Omental fat pad (tissue), 4 donors: ENCODE results near the gene ACOX3. TPM values are rescaled to one million over a fixed set of nuclear protein-coding genes. Genes with fewer than 3 reads are reported as not detected.

Experiments used
- ATAC-seq: fragments of 150-250 bp; one replicate; pipeline ENCODE4 v1.9.1; 2016; ENCODE audit warnings: mild to moderate bottlenecking, moderate library complexity; ENCODE audit not compliant: low FRiP score
- DNase-seq: peaks from one replicate; pipeline ENCODE4 v3.0.0-alpha.2; 2019; ENCODE audit warnings: low spot score
- CTCF ChIP-seq, 3 donors: fragments of 450-650 bp; IDR thresholded peaks; one replicate each; pipeline ENCODE4 v1.5.1; 2016 to 2017; ENCODE audit warnings: antibody characterized with exemption in 3 of 3, mild to moderate bottlenecking in 3 of 3, moderate library complexity in 2 of 3
- total RNA-seq, 4 donors: library from RNA; depleted of rRNA; stranded (reverse); fragments of >200 nt; gene quantifications; one replicate each; pipeline ENCODE4 v1.1.0, GENCODE V29; 2016

The ACOX3 gene
- total RNA-seq, 4 donors from 2014 or later = 14.7 to 28.2 (median 23.6) TPM

- no peak for ATAC-seq
- TF ChIP-seq CTCF (IDR thresholded peaks at IDR 0.05) = no peak
- DNase-seq = no peak
These were observed 46.4 kb downstream of the ACOX3 start for GRCh38 chr4:8394061-8394519.

- no peak for DNase-seq
- peak; percentile 71 for ATAC-seq
- TF ChIP-seq CTCF (IDR thresholded peaks at IDR 0.05) = no peak
These were observed 46.9 kb downstream of the ACOX3 start for GRCh38 chr4:8393593-8394038.

- ATAC-seq (no peak), DNase-seq (no peak)
- no peak for TF ChIP-seq CTCF (IDR thresholded peaks at IDR 0.05)
These were observed 47.8 kb downstream of the ACOX3 start for GRCh38 chr4:8392591-8393190.

- ATAC-seq = no peak
- no peak for TF ChIP-seq CTCF (IDR thresholded peaks at IDR 0.05)
- no peak for DNase-seq
These were observed 48.6 kb downstream of the ACOX3 start for GRCh38 chr4:8391972-8392371.

- TF ChIP-seq CTCF (IDR thresholded peaks at IDR 0.05) = no peak
- DNase-seq (no peak), ATAC-seq (no peak)
These were observed 49.5 kb downstream of the ACOX3 start for GRCh38 chr4:8391071-8391470.

- ATAC-seq (no peak), DNase-seq (no peak)
- TF ChIP-seq CTCF (IDR thresholded peaks at IDR 0.05) = no peak
These were observed 49.9 kb downstream of the ACOX3 start for GRCh38 chr4:8390577-8390976.

- no peak for ATAC-seq
- no peak for TF ChIP-seq CTCF (IDR thresholded peaks at IDR 0.05)
These were observed 52.0 kb downstream of the ACOX3 start for GRCh38 chr4:8388528-8388870.

More at GRCh38 chr4:8388528-8388870, 52.0 kb downstream of the ACOX3 start:
- DNase-seq = no peak
